Measurements from ENCODE around the gene DLGAP1. TPM values are rescaled to one million over a fixed set of nuclear protein-coding genes. Genes with fewer than 3 reads are reported as not detected.

Gene DLGAP1
- total RNA-seq, 1 experiment from 2014 or later, result 23.2 TPM

- Histone ChIP-seq H3K4me2 (ENCODE audit: insufficient read depth, insufficient read length, low read length) (no peak overlapping the region), H2BK5ac (ENCODE audit: insufficient read length, low read length) (no peak overlapping the region), H3K14ac (ENCODE audit: insufficient read depth, low read length) (no peak overlapping the region), H4K91ac (ENCODE audit: insufficient read length, low read depth, low read length) (no peak overlapping the region), H2BK12ac (ENCODE audit: insufficient read length, low read depth, low read length) (no peak overlapping the region), H3K27me3 (ENCODE audit: insufficient read depth, low read length) (no peaks in the 10 kb centered on the region), H4K8ac (replicated peaks; ENCODE audit: insufficient read length, low read depth, low read length) (no peak overlapping the region), H3K23me2 (ENCODE audit: insufficient read length, low read depth, low read length, poor library complexity, severe bottlenecking) (no peaks in the 10 kb centered on the region), H3K56ac (ENCODE audit: insufficient read length, low read depth, low read length) (no peak overlapping the region), H3K79me1 (ENCODE audit: insufficient read depth, low read depth, low read length, poor library complexity, severe bottlenecking) (no peaks in the 10 kb centered on the region), H2BK20ac (ENCODE audit: low read depth, low read length, poor library complexity, severe bottlenecking) (no peak overlapping the region), H2AK5ac (ENCODE audit: insufficient read length, low read length) (no peak overlapping the region), H4K5ac (ENCODE audit: insufficient read length, low read depth, low read length) (no peak overlapping the region), H3K4ac (ENCODE audit: low read depth, low read length) (no peak overlapping the region), H3K9ac (ENCODE audit: extremely low read depth, insufficient read length, low read length) (no peak overlapping the region), H3K18ac (ENCODE audit: insufficient read length, low read depth, low read length) (no peak overlapping the region), H3K79me2 (ENCODE audit: insufficient read depth, low read length) (no peaks in the 10 kb centered on the region), H2AFZ (ENCODE audit: low read length) (no peak overlapping the region), H3K23ac (ENCODE audit: insufficient read length, low read depth, low read length) (no peak overlapping the region), H3K4me1 (ENCODE audit: insufficient read depth, low read length) (no peaks in the 10 kb centered on the region; the same call in 1 of the 2 replicates), H3K9me3 (ENCODE audit: control insufficient read depth, low read depth, low read length) (no peaks in the 10 kb centered on the region), H3K27ac (ENCODE audit: insufficient read length, low read depth, low read length) (no peak overlapping the region), H4K20me1 (ENCODE audit: control insufficient read depth, insufficient read depth, insufficient read length) (no peaks in the 10 kb centered on the region), H3T11ph (ENCODE audit: low read length) (no peak overlapping the region), H2BK15ac (ENCODE audit: low read depth, low read length) (no peak overlapping the region), H2BK120ac (ENCODE audit: low read depth, low read length, poor library complexity, severe bottlenecking) (no peak overlapping the region)
- Mint-ChIP-seq H3K9me3 (no peaks in the 10 kb centered on the region), H3K27ac (no peak overlapping the region), H3K4me1 (peaks cover 11 to 17% of the 10 kb centered on the region in 2 experiments), H3K27me3 (ENCODE audit: low read depth) (no peaks in the 10 kb centered on the region), H3K4me3 (no peak overlapping the region), H3K36me3 (ENCODE audit: insufficient read depth in 1 of 3, low read depth in 3 of 3) (peaks cover 0 to 4% (median 0%) of the 10 kb centered on the region in 3 experiments; a peak in 4 of 7 replicates)
- DNase-seq, result no peak
- TF ChIP-seq CTCF (conservative IDR thresholded peaks at IDR 0.05), result no peak
Observed at GRCh38 chr18:3948958-3949357, 506.1 kb downstream of the DLGAP1 start.
